HCT116 (cell line): ENCODE data around the gene TSC1. TPM values are rescaled to one million over a fixed set of nuclear protein-coding genes. Genes with fewer than 3 reads are reported as not detected.

Experiments
- ATAC-seq: fragments of 200-7000 bp; cut with Tn5 transposase; 2 replicates; pipeline ENCODE4 v1.9.1; 2020; ENCODE audit warnings: mild to moderate bottlenecking, moderate library complexity
- BruUV-seq: library from RNA; stranded (reverse); fragments of 400-500 nt; replicated peaks from 2 replicates; lab custom pipeline; 2021; lab: Mats Ljungman, UMichigan
- CTCF ChIA-PET: fragments of 300-600 bp; sonication (Branson Sonifier 250); formaldehyde crosslinking; loops from one replicate; lab custom pipeline; 2021; ENCODE audit warnings: antibody characterized with exemption; lab: Charles Lee
- POLR2A ChIA-PET: fragments of 300-600, 350-600 bp; sonication (Branson Sonifier 250); formaldehyde crosslinking; loops from one replicate; lab custom pipeline; 2021; ENCODE audit warnings: antibody characterized with exemption; lab: Charles Lee
- RAD21 ChIA-PET, 2 experiments: fragments of 300-600 bp; sonication (Branson Sonifier 250); formaldehyde crosslinking; loops; one replicate each; lab custom pipeline; 2023; ENCODE audit warnings: low total read pairs in 2 of 2; ENCODE audit not compliant: uncharacterized antibody in 2 of 2, unreplicated experiment in 2 of 2, low non-redundant PET in 1 of 2; lab: Charles Lee
- DNase-seq: peaks from one replicate; pipeline ENCODE4 v3.0.0-alpha.2; 2010; ENCODE audit warnings: low read depth, low spot score
- H2AFZ ChIP-seq: fragments of 200-600 bp; shearing (Covaris generic), sonication (generic); 2 replicates; pipeline ENCODE4 v1.6.1; 2017; ENCODE audit warnings: low read depth, mixed run types, mixed read lengths, antibody characterized with exemption, low read length; ENCODE audit not compliant: poor library complexity, severe bottlenecking
- H3K27ac ChIP-seq: 2 replicates; pipeline ENCODE4 v1.5.1; 2012; ENCODE audit warnings: low read depth, low read length
- H3K27me3 ChIP-seq: fragments of 200-600 bp; sonication (generic); 2 replicates; pipeline ENCODE4 v1.6.1; 2016; ENCODE audit warnings: mixed run types, low read length, mixed read lengths; ENCODE audit not compliant: insufficient read depth
- H3K36me3 ChIP-seq, 2 experiments: fragments of 200-500 bp in 1 of 2; fragments of 200-600 bp in 1 of 2; sonication (Bioruptor generic) in 1 of 2; sonication (generic) in 1 of 2; 2 replicates each; pipeline versions ENCODE4 v1.5.1 to v1.6.1; 2014 to 2016; ENCODE audit warnings: low read length in 2 of 2, inconsistent platforms in 1 of 2, mixed read lengths in 1 of 2, mixed run types in 1 of 2; ENCODE audit not compliant: insufficient read depth in 2 of 2, control insufficient read depth in 1 of 2
- H3K4me1 ChIP-seq, 2 experiments: fragments of 200-600 bp in 1 of 2; sonication (generic) in 1 of 2; 2 replicates each; pipeline versions ENCODE4 v1.5.1 to v1.6.1; 2012 to 2017; ENCODE audit warnings: low read length in 2 of 2, inconsistent platforms in 1 of 2, mild to moderate bottlenecking in 1 of 2, mixed read lengths in 1 of 2, mixed run types in 1 of 2, moderate library complexity in 1 of 2; ENCODE audit not compliant: insufficient read depth in 2 of 2, control insufficient read depth in 1 of 2
- H3K4me2 ChIP-seq: fragments of 200-600 bp; sonication (generic); 2 replicates; pipeline ENCODE4 v1.6.1; 2017; ENCODE audit warnings: mixed run types, low read length, mixed read lengths
- H3K4me3 ChIP-seq, 2 experiments: fragments of 200-600 bp in 1 of 2; sonication (generic) in 1 of 2; replicated peaks in 1 of 2; 2 replicates each; pipeline ENCODE4 v1.5.1; 2011 to 2016; ENCODE audit warnings: low read length in 2 of 2, control low read depth in 1 of 2, low read depth in 1 of 2, mild to moderate bottlenecking in 1 of 2, mixed read lengths in 1 of 2, mixed run types in 1 of 2
- H3K79me2 ChIP-seq: fragments of 200-600 bp; sonication (generic); 2 replicates; pipeline ENCODE4 v1.6.1; 2017; ENCODE audit warnings: mild to moderate bottlenecking, mixed run types, low read length, moderate library complexity, mixed read lengths; ENCODE audit not compliant: insufficient read depth
- H3K9ac ChIP-seq: fragments of 200-600 bp; sonication (generic); 2 replicates; pipeline ENCODE4 v1.6.1; 2016; ENCODE audit warnings: low read length, mixed read lengths
- H3K9me2 ChIP-seq: fragments of 200-600 bp; sonication (generic), shearing (Covaris generic); 2 replicates; pipeline ENCODE4 v1.6.1; 2017; ENCODE audit warnings: mixed run types, mild to moderate bottlenecking, moderate library complexity; ENCODE audit not compliant: insufficient read depth
- H3K9me3 ChIP-seq, 2 experiments: fragments of 200-500 bp in 1 of 2; fragments of 200-600 bp in 1 of 2; sonication (Bioruptor generic) in 1 of 2; sonication (generic) in 1 of 2; 2 replicates each; pipeline ENCODE4 v1.6.1; 2014 to 2017; ENCODE audit warnings: low read length in 2 of 2, mixed read lengths in 2 of 2, inconsistent platforms in 1 of 2, low read depth in 1 of 2, mild to moderate bottlenecking in 1 of 2, mixed run types in 1 of 2, moderate library complexity in 1 of 2; ENCODE audit not compliant: control insufficient read depth in 1 of 2, insufficient read depth in 1 of 2
- H4K20me1 ChIP-seq: fragments of 200-600 bp; sonication (generic), shearing (Covaris generic); 2 replicates; pipeline ENCODE4 v1.6.1; 2017; ENCODE audit warnings: mixed run types, mild to moderate bottlenecking, moderate library complexity; ENCODE audit not compliant: insufficient read depth
- CTCF ChIP-seq, 3 experiments: fragments of 200-600 bp in 1 of 3; sonication (generic) in 1 of 3; IDR thresholded peaks in 2 of 3; conservative IDR thresholded peaks in 1 of 3; 2 replicates each; pipeline ENCODE4 v1.5.1; 2012 to 2017; ENCODE audit warnings: low read depth in 2 of 3, low read length in 2 of 3, antibody characterized with exemption in 1 of 3, borderline replicate concordance in 1 of 3, control low read depth in 1 of 3, mild to moderate bottlenecking in 1 of 3, mixed read lengths in 1 of 3, mixed run types in 1 of 3, moderate library complexity in 1 of 3; ENCODE audit not compliant: insufficient read depth in 1 of 3
- EGR1 ChIP-seq: IDR thresholded peaks from 2 replicates; pipeline ENCODE4 v1.6.1; 2012; ENCODE audit warnings: low read depth
- EZH2 ChIP-seq: fragments of 200-600 bp; sonication (generic); IDR thresholded peaks from 2 replicates; pipeline ENCODE4 v1.6.1; 2017; ENCODE audit warnings: antibody characterized with exemption, mixed run types
- EZH2phosphoT487 ChIP-seq: fragments of 200-600 bp; IDR thresholded peaks from 2 replicates; pipeline ENCODE4 v1.6.1; 2018; ENCODE audit warnings: antibody characterized with exemption, borderline replicate concordance
- MAX ChIP-seq: IDR thresholded peaks from 2 replicates; pipeline ENCODE4 v1.6.1; 2012
- POLR2A ChIP-seq: IDR thresholded peaks from 2 replicates; pipeline ENCODE4 v1.7.0; 2011; ENCODE audit warnings: borderline replicate concordance; ENCODE audit not compliant: insufficient read depth, insufficient read length; ENCODE audit errors: extremely low read depth
- SRF ChIP-seq: IDR thresholded peaks from 2 replicates; pipeline ENCODE4 v1.6.1; 2012; ENCODE audit warnings: low read depth
- YY1 ChIP-seq: IDR thresholded peaks from 2 replicates; pipeline ENCODE4 v1.6.1; 2011; ENCODE audit warnings: low read length, low read depth, moderate library complexity, mild to moderate bottlenecking; ENCODE audit not compliant: insufficient replicate concordance; ENCODE audit errors: extremely low read depth
- intact Hi-C: fragments of 100-400 bp; cut with micrococcal nuclease; formaldehyde crosslinking; loops from 2 replicates; pipeline ENCODE4 v1.10.0; 2022
- total RNA-seq: library from RNA; stranded (reverse); gene quantifications from one replicate; pipeline ENCODE4 v1.2.1, GENCODE V29; 2021; ENCODE audit not compliant: unreplicated experiment

The TSC1 gene
- total RNA-seq, 1 experiment from 2014 or later = 34.5 TPM

GRCh38 chr9:132885720-132886333 lies 58.6 kb downstream of the TSC1 start:
- DNase-seq (no peak), ATAC-seq (no peak)
- RAD21 ChIA-PET = no interaction called here
- Histone ChIP-seq H3K27me3 (no peaks in the 10 kb centered on the region), H3K79me2 (no peaks in the 10 kb centered on the region), H3K4me3 (no peak overlapping the region)
- TF ChIP-seq POLR2A (no peak), EZH2 (no peak), EGR1 (no peak), SRF (no peak), YY1 (no peak), MAX (no peak), CTCF (IDR thresholded peaks at IDR 0.05 in 2 of 3, conservative IDR thresholded peaks at IDR 0.05 in 1 of 3; ENCODE audit: borderline replicate concordance in 1 of 3, insufficient read depth in 1 of 3, low read depth in 2 of 3, low read length in 2 of 3) (no peak), EZH2phosphoT487 (no peak)
- TF ChIP-seq, all 23 proteins: peak for 0
- Histone ChIP-seq H3K4me2 (no peak overlapping the region), H3K27ac (no peak overlapping the region), H3K36me3 (no peaks in the 10 kb centered on the region), H3K9ac (no peak overlapping the region), H3K4me1 (peaks cover 0 to 7% of the 10 kb centered on the region in 2 experiments; a peak in 1 of 4 replicates), H2AFZ (no peak overlapping the region), H4K20me1 (no peaks in the 10 kb centered on the region), H3K9me2 (no peaks in the 10 kb centered on the region), H3K9me3 (no peaks in the 10 kb centered on the region)
- ChIA-PET CTCF (no interaction called here), POLR2A (no interaction called here)
- no TSS peak for BruUV-seq
- intact Hi-C loops = no loop called here
